Thoracic aorta (tissue), 2 donors: ENCODE results near the gene GPRC5D. TPM values are rescaled to one million over a fixed set of nuclear protein-coding genes. Genes with fewer than 3 reads are reported as not detected.

Experiments
- ATAC-seq: fragments of 150-250 bp; one replicate; pipeline ENCODE4 v1.8.0; 2017; ENCODE audit warnings: low read depth; ENCODE audit not compliant: insufficient number of reproducible peaks, low FRiP score
- DNase-seq: peaks from one replicate; pipeline ENCODE4 v3.0.0-alpha.2; 2020; ENCODE audit warnings: low spot score
- H3K27ac ChIP-seq, 2 donors: fragments of 200-600 bp; sonication (generic); 1 replicate in 1 of 2; 2 replicates in 1 of 2; pipeline ENCODE4 v1.5.1; 2016; ENCODE audit warnings: mild to moderate bottlenecking in 2 of 2, moderate library complexity in 2 of 2
- H3K27me3 ChIP-seq: fragments of 200-600 bp; sonication (generic); replicated peaks from 2 replicates; pipeline ENCODE4 v1.6.0; 2016; ENCODE audit warnings: mild to moderate bottlenecking; ENCODE audit not compliant: insufficient read depth
- H3K36me3 ChIP-seq: fragments of 200-600 bp; sonication (generic); one replicate; pipeline ENCODE4 v1.5.1; 2016
- H3K4me1 ChIP-seq, 2 donors: fragments of 200-600 bp; sonication (generic); 1 replicate in 1 of 2; 2 replicates in 1 of 2; pipeline versions ENCODE4 v1.5.1 to v1.6.0; 2016; ENCODE audit warnings: low read depth in 2 of 2, mild to moderate bottlenecking in 1 of 2; ENCODE audit not compliant: control insufficient read depth in 1 of 2
- H3K4me3 ChIP-seq: fragments of 200-600 bp; sonication (generic); 2 replicates; pipeline ENCODE4 v1.5.1; 2016; ENCODE audit warnings: mild to moderate bottlenecking
- H3K9me3 ChIP-seq: fragments of 200-600 bp; sonication (generic); 2 replicates; pipeline ENCODE4 v1.5.1; 2016
- CTCF ChIP-seq: fragments of 200-600 bp; sonication (generic); IDR thresholded peaks from one replicate; pipeline ENCODE4 v1.5.1; 2019; ENCODE audit warnings: antibody characterized with exemption
- total RNA-seq, 2 donors: library from RNA; depleted of rRNA; stranded (reverse); fragments of >200 nt; gene quantifications; one replicate each; pipeline versions ENCODE4 v1.1.0 to v1.2.3, GENCODE V29; 2016

GPRC5D gene
- total RNA-seq, 2 donors from 2014 or later: not detected

GRCh38 chr12:12974211-12974610 lies 22.2 kb upstream of the GPRC5D start:
- H3K4me3 ChIP-seq: no peak overlapping the region
- H3K36me3 ChIP-seq: peaks cover 32% of the 10 kb centered on the region
- H3K27me3 ChIP-seq: no peaks in the 10 kb centered on the region
- H3K27ac ChIP-seq: peak overlapping the region; percentile 85 to 89
- H3K4me1 ChIP-seq: peaks cover 10 to 33% of the 10 kb centered on the region in 2 donors
- no peak for TF ChIP-seq CTCF
- DNase-seq (no peak), ATAC-seq (no peak)
- no peaks in the 10 kb centered on the region for H3K9me3 ChIP-seq

GRCh38 chr12:12973019-12973418 lies 21.0 kb upstream of the GPRC5D start:
- Histone ChIP-seq H3K27ac (no peak overlapping the region), H3K4me3 (no peak overlapping the region), H3K4me1 (peaks cover 10 to 29% of the 10 kb centered on the region in 2 donors), H3K27me3 (no peaks in the 10 kb centered on the region), H3K9me3 (no peaks in the 10 kb centered on the region), H3K36me3 (peaks cover 32% of the 10 kb centered on the region)
- DNase-seq: no peak
- TF ChIP-seq CTCF: no peak
- ATAC-seq: no peak

- Histone ChIP-seq H3K27me3 (no peaks in the 10 kb centered on the region), H3K4me1 (no peaks in the 10 kb centered on the region), H3K36me3 (peaks cover 3% of the 10 kb centered on the region), H3K4me3 (no peak overlapping the region), H3K27ac (no peak overlapping the region), H3K9me3 (no peaks in the 10 kb centered on the region)
- no peak for TF ChIP-seq CTCF
- DNase-seq (no peak), ATAC-seq (no peak)
These were observed 13.9 kb upstream of the GPRC5D start for GRCh38 chr12:12965836-12966235.

GRCh38 chr12:12964255-12964654 lies 12.3 kb upstream of the GPRC5D start:
- H3K27ac ChIP-seq: no peak overlapping the region
- DNase-seq (no peak), ATAC-seq (no peak)
- H3K9me3 ChIP-seq: no peaks in the 10 kb centered on the region
- no peaks in the 10 kb centered on the region for H3K27me3 ChIP-seq
- no peaks in the 10 kb centered on the region for H3K4me1 ChIP-seq
- H3K4me3 ChIP-seq: no peak overlapping the region
- H3K36me3 ChIP-seq: no peaks in the 10 kb centered on the region
- no peak for TF ChIP-seq CTCF

- no peak for TF ChIP-seq CTCF
- no peak for ATAC-seq
These were observed 8.8 kb upstream of the GPRC5D start for GRCh38 chr12:12960639-12961209.

More at GRCh38 chr12:12960639-12961209, 8.8 kb upstream of the GPRC5D start:
- H3K4me3 ChIP-seq: no peak overlapping the region
- H3K4me1 ChIP-seq: no peaks in the 10 kb centered on the region
- DNase-seq: no peak
- H3K27me3 ChIP-seq: no peaks in the 10 kb centered on the region
- H3K36me3 ChIP-seq: no peaks in the 10 kb centered on the region
- no peaks in the 10 kb centered on the region for H3K9me3 ChIP-seq
- no peak overlapping the region for H3K27ac ChIP-seq
